ENCODE results near the gene TANK.

GRCh38 chr2:161141033-161141432 is 19.2 kb upstream of the TANK start:
- TF ChIP-seq, protein P1, sequence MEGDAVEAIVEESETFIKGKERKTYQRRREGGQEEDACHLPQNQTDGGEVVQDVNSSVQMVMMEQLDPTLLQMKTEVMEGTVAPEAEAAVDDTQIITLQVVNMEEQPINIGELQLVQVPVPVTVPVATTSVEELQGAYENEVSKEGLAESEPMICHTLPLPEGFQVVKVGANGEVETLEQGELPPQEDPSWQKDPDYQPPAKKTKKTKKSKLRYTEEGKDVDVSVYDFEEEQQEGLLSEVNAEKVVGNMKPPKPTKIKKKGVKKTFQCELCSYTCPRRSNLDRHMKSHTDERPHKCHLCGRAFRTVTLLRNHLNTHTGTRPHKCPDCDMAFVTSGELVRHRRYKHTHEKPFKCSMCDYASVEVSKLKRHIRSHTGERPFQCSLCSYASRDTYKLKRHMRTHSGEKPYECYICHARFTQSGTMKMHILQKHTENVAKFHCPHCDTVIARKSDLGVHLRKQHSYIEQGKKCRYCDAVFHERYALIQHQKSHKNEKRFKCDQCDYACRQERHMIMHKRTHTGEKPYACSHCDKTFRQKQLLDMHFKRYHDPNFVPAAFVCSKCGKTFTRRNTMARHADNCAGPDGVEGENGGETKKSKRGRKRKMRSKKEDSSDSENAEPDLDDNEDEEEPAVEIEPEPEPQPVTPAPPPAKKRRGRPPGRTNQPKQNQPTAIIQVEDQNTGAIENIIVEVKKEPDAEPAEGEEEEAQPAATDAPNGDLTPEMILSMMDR (IDR thresholded peaks at IDR 0.05; ENCODE audit: low read depth, low read length), result no peak
- TF ChIP-seq POLR2A (IDR thresholded peaks at IDR 0.05; ENCODE audit: extremely low read depth, insufficient read length), result no peak
